ENCODE data around the gene PHF19.

The PHF19 gene

GRCh38 chr9:120891884-120892747 lies 15.1 kb upstream of the PHF19 start:
- no peak for DNase-seq (ENCODE audit: low read depth, low spot score)

- DNase-seq (ENCODE audit: low read depth, low spot score), result no peak
These were observed 14.4 kb upstream of the PHF19 start for GRCh38 chr9:120891245-120891883.

- DNase-seq (ENCODE audit: low read depth, low spot score), result no peak
These were observed 13.6 kb upstream of the PHF19 start for GRCh38 chr9:120890320-120891244.

GRCh38 chr9:120889606-120890271 lies 12.8 kb upstream of the PHF19 start:
- DNase-seq (ENCODE audit: low read depth, low spot score), result no peak

GRCh38 chr9:120888626-120889025 lies 11.6 kb upstream of the PHF19 start:
- no peak for DNase-seq (ENCODE audit: low read depth, low spot score)

- no peak for DNase-seq (ENCODE audit: low read depth, low spot score)
These were observed 9.5 kb upstream of the PHF19 start for GRCh38 chr9:120886490-120886967.

GRCh38 chr9:120885958-120886357 lies 9.0 kb upstream of the PHF19 start:
- DNase-seq (ENCODE audit: low read depth, low spot score), result no peak

- DNase-seq (ENCODE audit: low read depth, low spot score), result no peak
These were observed 8.5 kb upstream of the PHF19 start for GRCh38 chr9:120885457-120885856.

- DNase-seq (ENCODE audit: low read depth, low spot score), result no peak
These were observed 6.6 kb upstream of the PHF19 start for GRCh38 chr9:120883608-120883996.

- no peak for DNase-seq (ENCODE audit: low read depth, low spot score)
These were observed 6.1 kb upstream of the PHF19 start for GRCh38 chr9:120882935-120883607.

GRCh38 chr9:120879446-120879845 lies 2.5 kb upstream of the PHF19 start:
- no peak for DNase-seq (ENCODE audit: low read depth, low spot score)

- DNase-seq (ENCODE audit: low read depth, low spot score), result no peak
These were observed 1.5 kb upstream of the PHF19 start for GRCh38 chr9:120878188-120879130.

GRCh38 chr9:120877276-120878034 lies 467 bp upstream of the PHF19 start:
- DNase-seq (ENCODE audit: low read depth, low spot score), result no peak

GRCh38 chr9:120875954-120876841 lies 790 bp downstream of the PHF19 start:
- DNase-seq (ENCODE audit: low read depth, low spot score), result no peak

GRCh38 chr9:120875643-120875953 lies 1.4 kb downstream of the PHF19 start:
- no peak for DNase-seq (ENCODE audit: low read depth, low spot score)

- DNase-seq (ENCODE audit: low read depth, low spot score), result no peak
These were observed 1.8 kb downstream of the PHF19 start for GRCh38 chr9:120875195-120875565.

- no peak for DNase-seq (ENCODE audit: low read depth, low spot score)
These were observed 2.5 kb downstream of the PHF19 start for GRCh38 chr9:120874226-120875194.

All from brain pericyte (primary cell).